ENCODE data around the gene MAEA. TPM values are rescaled to one million over a fixed set of nuclear protein-coding genes. Genes with fewer than 3 reads are reported as not detected.
A peak's percentile ranks its signal among the peaks of the same experiment; 100 is the strongest.

MAEA gene
- total and polyA plus RNA-seq, 9 donors = 23.8 to 71.3 (median 56.7) TPM

GRCh38 chr4:1363513-1363912 is 73.8 kb downstream of the MAEA start:
- TF ChIP-seq EP300 (IDR thresholded peaks at IDR 0.05) (no peak), CTCF (IDR thresholded peaks at IDR 0.05) (no peak), POLR2A (IDR thresholded peaks at IDR 0.05) (no peak)
- Histone ChIP-seq H3K9me3 (no peaks in the 10 kb centered on the region), H3K4me1 (ENCODE audit: insufficient read depth) (peaks cover 9% of the 10 kb centered on the region), H3K27ac (no peak overlapping the region), H3K36me3 (no peaks in the 10 kb centered on the region), H3K4me3 (no peak overlapping the region), H3K27me3 (no peaks in the 10 kb centered on the region)
- intact Hi-C loops (cut with DNase I) = no loop called here
- 73 to 76% (median 75%) methylated on average over 11 of the region's 11 CpGs for WGBS, 3 donors
- DNase-seq = no peak

- intact Hi-C loops (cut with DNase I) = no loop called here
- Histone ChIP-seq H3K4me3 (no peak overlapping the region), H3K27me3 (no peaks in the 10 kb centered on the region), H3K36me3 (no peaks in the 10 kb centered on the region), H3K27ac (no peak overlapping the region), H3K4me1 (ENCODE audit: insufficient read depth) (peaks cover 9% of the 10 kb centered on the region), H3K9me3 (no peaks in the 10 kb centered on the region)
- TF ChIP-seq POLR2A (IDR thresholded peaks at IDR 0.05) (no peak), EP300 (IDR thresholded peaks at IDR 0.05) (no peak), CTCF (IDR thresholded peaks at IDR 0.05) (no peak)
- DNase-seq = peak in 1 of 5 donors; percentile 13
- WGBS, 3 donors = 89 to 94% (median 91%) methylated on average over 13 to 18 of the region's 18 CpGs
Observed at GRCh38 chr4:1364217-1364616, 74.5 kb downstream of the MAEA start.

GRCh38 chr4:1364748-1365147 is 75.1 kb downstream of the MAEA start:
- Histone ChIP-seq H3K36me3 (no peaks in the 10 kb centered on the region), H3K4me3 (no peak overlapping the region), H3K9me3 (no peaks in the 10 kb centered on the region), H3K27me3 (no peaks in the 10 kb centered on the region), H3K27ac (no peak overlapping the region), H3K4me1 (ENCODE audit: insufficient read depth) (peaks cover 9% of the 10 kb centered on the region)
- TF ChIP-seq CTCF (IDR thresholded peaks at IDR 0.05) = no peak
- no peak for TF ChIP-seq EP300 (IDR thresholded peaks at IDR 0.05)
- TF ChIP-seq POLR2A (IDR thresholded peaks at IDR 0.05) = no peak
- 87 to 94% (median 90%) methylated on average over 13 of the region's 13 CpGs for WGBS, 3 donors
- DNase-seq = peak in 1 of 5 donors; percentile 13
- intact Hi-C loops (cut with DNase I) = no loop called here

GRCh38 chr4:1365271-1366178 is 75.8 kb downstream of the MAEA start:
- H3K4me1 ChIP-seq (ENCODE audit: insufficient read depth) = peaks cover 5% of the 10 kb centered on the region
- no peaks in the 10 kb centered on the region for H3K27me3 ChIP-seq
- H3K9me3 ChIP-seq = no peaks in the 10 kb centered on the region
- no peak for TF ChIP-seq EP300 (IDR thresholded peaks at IDR 0.05)
- TF ChIP-seq CTCF (IDR thresholded peaks at IDR 0.05) = no peak
- TF ChIP-seq POLR2A (IDR thresholded peaks at IDR 0.05) = no peak
- H3K4me3 ChIP-seq = no peak overlapping the region
- peak in 2 of 5 donors; percentile 12 to 30 for DNase-seq
- H3K27ac ChIP-seq = no peak overlapping the region
- intact Hi-C loops (cut with DNase I) = no loop called here
- 80 to 84% (median 83%) methylated on average over 25 of the region's 25 CpGs for WGBS, 3 donors
- H3K36me3 ChIP-seq = no peaks in the 10 kb centered on the region

Data from ovary (tissue), 9 donors.